Measurements from ENCODE around the gene PDE9A. TPM values are rescaled to one million over a fixed set of nuclear protein-coding genes. Genes with fewer than 3 reads are reported as not detected.

PDE9A gene
- total RNA-seq, 3 donors from 2014 or later = 0.90 to 4.7 (median 2.5) TPM

DNA sequence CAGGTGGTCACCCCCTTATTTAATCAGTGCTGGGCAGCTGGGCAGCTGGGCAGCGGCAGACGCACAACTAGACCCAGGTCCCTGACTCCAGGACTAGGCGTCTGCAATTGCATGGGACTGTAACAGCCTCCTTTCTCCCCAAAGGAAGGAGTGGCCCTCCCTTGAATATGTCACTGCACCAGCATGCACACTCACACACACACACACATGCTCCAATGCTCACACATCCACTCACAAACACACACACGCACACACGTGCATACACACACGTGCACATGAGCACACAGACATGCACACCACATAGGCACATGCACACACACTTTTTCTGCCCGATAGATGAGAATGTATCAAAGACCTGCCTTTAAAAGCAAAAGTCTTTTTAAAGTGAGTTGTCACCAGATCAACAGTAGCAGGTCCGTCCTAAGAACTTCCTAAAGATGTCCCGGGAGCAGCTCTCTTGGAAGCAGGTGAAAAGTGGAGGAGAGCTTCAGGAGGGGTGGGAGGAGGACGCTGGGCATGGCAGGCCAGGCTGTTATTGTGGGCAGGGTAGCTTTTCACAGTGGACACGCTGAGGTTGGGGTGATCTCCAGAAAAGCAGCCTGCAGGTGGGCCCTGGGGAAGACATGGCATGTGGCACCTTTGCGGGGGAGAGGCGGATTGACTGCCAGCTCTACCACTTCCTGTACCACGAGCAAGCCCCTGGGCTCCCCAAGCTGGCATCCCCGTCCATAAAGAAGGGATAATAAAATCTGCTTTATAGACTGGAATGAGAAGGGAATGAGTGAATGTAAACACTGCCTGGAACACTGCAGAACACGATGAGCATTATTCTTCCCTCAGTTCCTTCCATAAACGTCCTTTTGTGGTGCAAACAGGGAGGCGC is 1.7 kb downstream of the PDE9A start:
- ATAC-seq (no peak), DNase-seq (no peak)
- H3K4me1 Mint-ChIP-seq (ENCODE audit: low read depth) = peaks cover 26% of the 10 kb centered on the region
- peaks cover 1% of the 10 kb centered on the region for H3K27me3 Mint-ChIP-seq (ENCODE audit: low read depth)
- H3K4me3 Mint-ChIP-seq = peak overlapping the region; percentile 42
- H3K9me3 Mint-ChIP-seq = no peaks in the 10 kb centered on the region
- H3K36me3 Mint-ChIP-seq (ENCODE audit: insufficient read depth) = no peaks in the 10 kb centered on the region

DNA sequence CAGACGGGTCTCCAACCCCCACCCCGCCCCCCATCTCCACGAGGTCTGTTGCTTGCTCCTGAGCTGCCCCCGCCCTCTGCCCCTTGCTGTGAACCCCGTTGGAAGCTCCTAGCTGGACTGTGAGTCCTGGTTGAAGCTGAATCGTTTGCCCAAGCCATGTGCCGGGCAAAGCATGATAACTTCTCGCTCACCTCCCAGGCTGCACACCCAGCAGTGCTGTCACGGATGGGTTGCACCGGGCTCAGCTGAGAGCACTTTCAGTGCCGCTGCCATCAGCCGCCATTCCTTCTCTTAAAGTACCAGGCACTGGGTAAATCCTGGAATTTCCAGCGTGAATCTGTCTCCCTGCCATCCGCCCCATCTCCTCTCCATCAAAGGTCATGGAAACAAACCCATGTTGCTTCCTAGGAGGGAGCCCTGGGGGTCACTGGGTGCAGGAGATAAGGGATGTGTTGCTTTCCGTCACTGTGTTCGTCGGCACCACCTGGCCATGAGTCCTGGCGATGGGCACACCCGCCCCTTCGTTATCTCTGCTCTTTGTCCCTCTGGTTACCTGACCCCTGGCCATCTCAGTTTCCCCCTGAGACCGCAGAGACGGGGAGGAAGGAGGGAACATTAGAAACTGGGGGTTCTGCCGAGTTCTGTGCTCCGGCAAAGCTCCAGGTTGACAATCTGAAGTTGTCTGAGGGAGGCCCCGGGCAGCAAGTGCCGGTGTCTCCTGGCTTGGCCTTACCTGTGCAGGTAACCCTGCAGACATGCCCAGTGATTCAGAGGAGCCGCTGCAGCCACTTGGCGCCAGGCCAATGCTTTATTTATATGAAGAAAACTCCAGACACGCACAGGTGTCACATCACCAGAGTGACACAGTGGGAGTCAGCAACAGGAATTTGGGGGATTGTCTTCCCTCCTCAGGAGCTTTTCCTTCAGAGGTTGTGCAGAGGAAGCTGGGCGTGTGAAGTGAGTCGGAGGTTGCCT is 2.7 kb downstream of the PDE9A start:
- Mint-ChIP-seq H3K4me3 (peak overlapping the region; percentile 38), H3K27me3 (ENCODE audit: low read depth) (peaks cover 1% of the 10 kb centered on the region), H3K4me1 (ENCODE audit: low read depth) (peaks cover 26% of the 10 kb centered on the region), H3K9me3 (no peaks in the 10 kb centered on the region), H3K36me3 (ENCODE audit: insufficient read depth) (no peaks in the 10 kb centered on the region)
- DNase-seq (no peak), ATAC-seq (no peak)

DNA sequence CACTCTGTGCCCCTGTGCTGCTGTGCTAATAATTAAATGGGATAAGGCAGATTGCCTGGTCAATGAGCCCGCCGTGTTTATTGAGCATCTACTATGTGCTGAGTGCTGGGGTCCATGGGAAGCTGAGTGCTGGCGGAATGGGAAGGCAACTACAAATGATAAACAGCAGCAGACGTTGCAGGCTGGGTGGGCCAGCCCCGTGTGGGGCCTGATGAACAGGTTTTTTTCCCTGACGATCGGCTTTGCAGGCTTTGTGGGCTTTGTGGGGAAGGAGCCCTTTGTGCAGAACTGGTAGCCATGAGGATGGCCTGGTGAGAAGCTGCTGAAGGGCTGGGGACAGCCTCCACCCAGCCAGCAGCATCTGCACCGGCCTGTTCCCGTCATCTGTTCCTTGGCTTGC is 3.5 kb downstream of the PDE9A start:
- DNase-seq (no peak), ATAC-seq (no peak)
- Mint-ChIP-seq H3K36me3 (ENCODE audit: insufficient read depth) (no peaks in the 10 kb centered on the region), H3K4me1 (ENCODE audit: low read depth) (peaks cover 26% of the 10 kb centered on the region), H3K27me3 (ENCODE audit: low read depth) (peaks cover 1% of the 10 kb centered on the region), H3K4me3 (no peak overlapping the region), H3K9me3 (no peaks in the 10 kb centered on the region)

DNA sequence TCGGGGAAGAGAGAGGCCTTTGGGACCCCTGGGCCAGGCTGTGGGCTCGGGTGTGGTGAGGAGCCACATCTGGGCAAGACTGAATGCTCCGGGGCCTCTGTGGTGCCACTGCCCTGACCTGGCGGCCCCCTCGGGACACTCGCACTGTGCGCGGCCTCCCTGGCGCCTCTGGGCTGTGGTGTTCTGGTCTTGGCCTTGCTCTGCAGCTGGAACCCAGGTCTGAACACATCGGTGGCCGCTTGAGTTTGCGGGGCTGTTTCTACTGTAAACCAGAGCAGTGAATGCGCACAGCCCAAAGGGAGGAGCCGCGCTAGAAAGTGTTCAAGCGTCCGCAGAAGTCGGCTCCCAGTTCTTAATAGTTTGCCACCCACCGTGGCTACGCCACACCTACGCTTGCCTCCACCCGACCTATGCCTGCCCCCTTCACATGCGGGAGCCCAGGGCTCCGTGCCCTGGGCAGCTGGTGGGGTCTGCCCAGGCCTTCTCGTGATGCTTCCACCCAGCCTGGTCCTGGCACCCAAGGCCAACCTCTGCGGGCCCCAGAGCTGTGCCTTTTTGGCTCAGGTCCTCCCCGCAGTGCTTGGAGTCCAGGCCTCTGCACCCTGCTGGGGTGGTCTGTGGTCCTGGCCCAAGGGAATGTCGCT is 4.4 kb downstream of the PDE9A start:
- ATAC-seq (no peak), DNase-seq (no peak)
- Mint-ChIP-seq H3K36me3 (ENCODE audit: insufficient read depth) (no peaks in the 10 kb centered on the region), H3K4me3 (no peak overlapping the region), H3K9me3 (no peaks in the 10 kb centered on the region), H3K4me1 (ENCODE audit: low read depth) (peaks cover 26% of the 10 kb centered on the region), H3K27me3 (ENCODE audit: low read depth) (peaks cover 1% of the 10 kb centered on the region)

DNA sequence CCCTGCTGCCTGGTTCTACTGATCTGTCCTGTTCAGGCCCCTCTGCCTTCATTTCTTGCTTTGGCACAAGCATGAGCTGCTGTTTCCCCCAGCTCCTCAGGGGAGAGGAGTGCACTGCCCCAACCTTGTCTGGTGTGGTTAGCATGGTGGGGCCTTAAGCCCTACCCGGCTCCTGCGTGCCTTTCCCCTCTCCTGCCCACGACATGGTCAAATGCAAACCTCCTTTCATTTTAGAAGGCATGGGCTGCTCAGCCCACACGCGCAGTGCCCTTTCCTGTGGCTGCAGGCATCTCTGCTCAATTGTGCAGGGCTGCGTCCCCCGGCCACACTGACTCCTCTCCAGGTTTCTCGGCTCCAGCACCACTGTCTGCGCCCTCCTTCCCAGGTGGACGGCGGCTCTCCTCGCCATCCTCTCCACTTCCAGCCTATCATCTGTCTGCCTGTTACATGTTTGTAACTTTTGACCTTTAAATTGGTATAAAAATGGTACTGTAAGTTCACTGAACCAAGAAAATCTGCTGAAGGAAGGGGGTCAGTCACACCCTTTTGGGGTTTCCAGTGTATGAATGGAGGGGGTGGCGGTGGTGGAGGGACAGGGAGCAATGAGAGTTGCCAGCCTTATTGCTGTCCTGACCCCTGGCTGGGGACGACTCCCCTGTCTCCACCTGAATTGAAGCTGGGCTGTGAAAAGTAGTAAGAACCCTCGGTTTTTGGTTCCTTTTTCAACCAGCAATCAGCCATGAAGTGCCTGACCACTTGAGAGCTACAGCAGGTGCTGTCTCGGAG is 5.1 kb downstream of the PDE9A start:
- no peaks in the 10 kb centered on the region for H3K36me3 Mint-ChIP-seq (ENCODE audit: insufficient read depth)
- H3K4me3 Mint-ChIP-seq = no peak overlapping the region
- no peak for ATAC-seq
- DNase-seq = no peak
- H3K4me1 Mint-ChIP-seq (ENCODE audit: low read depth) = peaks cover 23% of the 10 kb centered on the region
- H3K9me3 Mint-ChIP-seq = no peaks in the 10 kb centered on the region
- H3K27me3 Mint-ChIP-seq (ENCODE audit: low read depth) = peaks cover 1% of the 10 kb centered on the region

DNA sequence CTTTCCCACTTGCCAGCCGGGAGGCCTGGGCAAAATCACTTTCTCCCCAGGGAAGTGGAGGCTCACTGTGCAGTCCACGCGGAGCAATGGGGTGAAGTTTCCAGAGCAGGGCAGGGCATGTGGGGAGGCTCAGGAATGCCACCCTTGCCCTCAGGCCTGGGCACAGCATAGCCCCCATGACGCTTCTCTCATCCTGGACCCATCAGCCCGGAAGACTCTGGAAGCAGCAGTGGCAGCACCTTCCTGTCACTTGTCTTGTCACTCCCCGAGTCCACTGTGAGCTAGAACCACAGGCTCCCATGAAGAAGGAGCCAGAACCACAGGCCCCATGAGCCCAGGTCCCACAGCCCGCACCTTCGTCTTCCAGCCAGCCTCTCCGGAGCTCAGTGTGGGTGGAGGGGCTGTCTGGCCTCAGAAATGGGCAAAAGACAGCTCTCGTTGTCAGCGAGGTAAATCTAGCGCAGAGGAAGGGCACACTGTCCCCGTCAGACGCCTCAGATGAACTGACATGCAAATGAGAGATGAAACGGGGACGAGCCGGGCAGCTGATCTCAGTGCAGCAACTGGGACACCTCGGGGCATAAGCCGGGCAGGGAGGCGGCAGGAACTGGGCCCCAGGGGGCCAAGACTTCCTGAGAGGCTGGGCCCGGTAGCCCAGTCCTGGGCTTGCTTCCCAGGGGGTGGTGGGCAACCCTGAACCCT is 6.1 kb downstream of the PDE9A start:
- no peak overlapping the region for H3K4me3 Mint-ChIP-seq
- H3K27me3 Mint-ChIP-seq (ENCODE audit: low read depth) = peaks cover 1% of the 10 kb centered on the region
- DNase-seq (no peak), ATAC-seq (no peak)
- peaks cover 21% of the 10 kb centered on the region for H3K4me1 Mint-ChIP-seq (ENCODE audit: low read depth)
- no peaks in the 10 kb centered on the region for H3K36me3 Mint-ChIP-seq (ENCODE audit: insufficient read depth)
- no peaks in the 10 kb centered on the region for H3K9me3 Mint-ChIP-seq

DNA sequence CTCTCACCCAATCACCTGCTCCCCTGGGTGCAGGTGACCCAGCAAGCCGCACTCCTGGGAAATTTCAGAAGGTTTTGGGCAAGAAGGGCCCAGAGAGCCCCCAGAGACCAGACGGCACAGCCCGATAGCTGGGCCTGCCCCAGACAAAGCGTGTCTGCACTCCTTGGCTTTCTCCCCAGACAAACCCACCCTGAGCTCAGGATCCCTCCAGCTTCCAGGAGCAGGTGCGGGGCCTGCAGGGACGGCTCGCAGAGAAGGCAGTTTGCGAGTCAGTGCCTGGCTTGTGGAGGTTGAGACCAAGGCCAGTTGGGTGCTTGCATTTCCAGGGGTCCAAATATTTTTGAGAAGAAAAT is 6.7 kb downstream of the PDE9A start:
- Mint-ChIP-seq H3K4me3 (no peak overlapping the region), H3K27me3 (ENCODE audit: low read depth) (peaks cover 1% of the 10 kb centered on the region), H3K36me3 (ENCODE audit: insufficient read depth) (peaks cover 3% of the 10 kb centered on the region), H3K4me1 (ENCODE audit: low read depth) (peaks cover 16% of the 10 kb centered on the region), H3K9me3 (no peaks in the 10 kb centered on the region)
- ATAC-seq (no peak), DNase-seq (no peak)

DNA sequence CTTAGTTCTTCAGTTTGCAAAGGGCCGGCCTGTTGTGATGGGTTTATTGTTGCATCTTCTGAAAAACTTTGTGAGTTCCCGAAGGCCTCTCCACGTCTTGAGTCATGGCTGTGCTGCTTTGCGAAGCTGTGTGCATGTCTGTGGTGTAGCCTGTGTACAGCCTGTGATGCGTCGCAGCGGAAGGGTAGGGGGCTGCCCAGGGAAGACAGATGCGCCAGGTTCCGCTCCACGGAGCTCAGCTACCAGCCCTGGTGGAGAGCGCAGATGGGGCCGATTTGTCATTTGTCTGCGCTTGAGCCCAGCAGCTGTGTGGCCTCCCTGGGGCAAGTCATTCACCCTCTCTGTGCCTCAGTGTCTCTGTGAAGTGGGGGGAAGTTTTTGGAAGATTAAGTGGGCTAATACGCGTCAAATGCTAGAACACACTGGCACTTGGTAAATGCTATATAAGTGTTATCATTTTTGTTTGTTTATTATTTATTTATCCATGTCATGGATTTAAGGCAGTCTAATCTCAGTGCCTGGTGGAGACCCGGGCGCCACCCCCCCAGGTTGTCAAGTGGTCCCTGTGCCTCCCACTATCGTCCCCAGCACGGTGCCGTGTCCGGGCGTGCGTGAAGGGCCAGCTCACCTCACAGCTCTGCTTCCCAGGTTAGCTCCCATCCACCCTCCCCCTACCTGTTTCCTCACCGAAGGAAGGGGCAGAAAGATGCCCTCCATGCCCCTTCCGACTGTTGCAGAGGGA is 8.4 kb downstream of the PDE9A start:
- peaks cover 8% of the 10 kb centered on the region for H3K4me1 Mint-ChIP-seq (ENCODE audit: low read depth)
- ATAC-seq = no peak

DNA sequence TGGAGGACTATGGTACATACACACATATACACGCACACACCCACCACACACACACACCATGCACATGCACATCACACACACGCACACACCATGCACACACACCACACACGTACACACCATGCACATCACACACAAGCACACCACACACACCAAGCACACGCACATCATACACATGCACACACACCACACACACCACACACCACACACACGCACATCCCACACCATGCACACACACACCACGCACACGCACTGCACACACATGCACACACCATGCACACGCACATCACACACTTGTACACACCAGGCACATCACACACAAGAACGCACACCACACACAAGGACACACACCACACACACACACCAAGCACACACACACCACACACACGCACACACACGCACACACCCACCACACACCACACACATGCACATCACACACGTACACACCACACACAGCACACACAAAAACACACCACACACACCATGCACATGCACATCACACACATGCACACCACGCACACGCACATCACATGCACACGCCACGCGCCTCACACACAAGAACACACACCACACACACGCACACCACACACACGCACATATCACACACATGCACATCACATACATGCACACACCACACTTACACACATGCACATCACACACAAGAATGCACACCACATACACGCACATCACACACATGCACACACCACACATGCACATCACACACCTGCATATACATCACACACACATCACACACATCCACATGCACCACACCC is 9.2 kb downstream of the PDE9A start:
- ATAC-seq (no peak), DNase-seq (no peak)
- Mint-ChIP-seq H3K36me3 (ENCODE audit: insufficient read depth) (peaks cover 3% of the 10 kb centered on the region), H3K4me1 (ENCODE audit: low read depth) (peaks cover 8% of the 10 kb centered on the region), H3K27me3 (ENCODE audit: low read depth) (no peaks in the 10 kb centered on the region), H3K4me3 (no peak overlapping the region), H3K9me3 (no peaks in the 10 kb centered on the region)

More for the DNA sequence above, 8.4 kb downstream of the PDE9A start:
- Mint-ChIP-seq H3K36me3 (ENCODE audit: insufficient read depth) (peaks cover 3% of the 10 kb centered on the region), H3K9me3 (no peaks in the 10 kb centered on the region), H3K4me3 (no peak overlapping the region), H3K27me3 (ENCODE audit: low read depth) (peaks cover 1% of the 10 kb centered on the region)
- DNase-seq = no peak

DNA sequence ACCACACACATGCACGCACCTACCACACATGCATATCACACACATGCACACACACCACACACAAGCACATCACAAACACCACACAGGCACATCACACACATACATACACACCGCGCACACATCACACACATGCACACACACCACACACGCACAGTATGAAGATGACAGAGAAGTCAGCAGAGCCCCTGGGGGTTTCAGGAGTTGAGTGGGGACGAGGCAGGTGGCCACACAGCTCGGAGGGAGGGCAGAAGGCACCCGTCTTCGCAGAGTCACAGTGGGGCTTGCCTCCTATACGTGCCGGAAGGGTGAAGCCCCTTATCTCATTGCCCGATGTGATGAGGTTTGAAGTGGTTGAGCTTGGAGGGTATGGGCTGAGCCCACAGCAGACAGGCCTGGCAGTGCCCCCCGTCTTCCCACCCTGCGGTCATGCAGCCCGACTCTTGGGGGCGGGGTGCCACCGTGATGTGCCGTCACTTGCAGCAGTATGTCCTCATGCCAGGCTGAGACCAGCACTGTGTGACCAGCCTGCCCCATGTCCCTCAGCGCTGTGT is 9.9 kb downstream of the PDE9A start:
- Mint-ChIP-seq H3K9me3 (no peaks in the 10 kb centered on the region), H3K4me3 (no peak overlapping the region), H3K36me3 (ENCODE audit: insufficient read depth) (peaks cover 3% of the 10 kb centered on the region), H3K4me1 (ENCODE audit: low read depth) (peaks cover 7% of the 10 kb centered on the region), H3K27me3 (ENCODE audit: low read depth) (no peaks in the 10 kb centered on the region)
- no peak for ATAC-seq
- DNase-seq = no peak

DNA sequence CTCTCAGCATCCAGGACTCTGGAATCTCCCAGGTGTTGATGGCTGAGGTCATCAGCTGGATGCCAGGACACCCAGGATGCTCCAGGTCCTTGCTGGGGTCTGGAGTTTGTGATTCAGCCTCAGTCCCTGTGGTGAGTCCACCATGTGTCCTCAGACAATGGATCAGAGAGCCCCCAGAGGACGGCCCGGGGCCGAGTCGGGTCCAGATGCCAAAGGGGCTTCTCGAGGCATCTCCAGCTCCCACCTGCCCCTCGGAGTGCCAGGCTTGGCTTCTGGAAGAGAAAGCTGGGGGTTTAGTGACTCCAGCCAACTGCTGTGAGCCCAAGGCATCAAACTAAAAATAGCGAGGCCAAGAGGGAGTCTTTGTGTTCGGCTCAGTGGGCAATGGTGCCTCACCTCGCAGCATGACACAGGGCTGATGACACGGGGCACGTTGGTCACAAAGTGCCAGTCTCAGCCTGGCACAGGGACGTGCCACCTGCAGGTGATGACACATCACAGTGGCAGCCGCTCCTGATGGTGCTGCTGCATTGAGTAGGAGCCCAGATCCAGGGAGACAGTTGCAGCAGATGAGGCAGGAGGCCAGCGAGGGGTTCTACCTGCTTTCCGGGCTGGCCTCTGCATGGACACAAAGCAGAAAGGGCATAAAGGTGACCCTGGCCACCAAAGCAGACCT is 10.6 kb downstream of the PDE9A start:
- H3K9me3 Mint-ChIP-seq = no peaks in the 10 kb centered on the region

More for the DNA sequence above, 10.6 kb downstream of the PDE9A start:
- no peaks in the 10 kb centered on the region for H3K27me3 Mint-ChIP-seq (ENCODE audit: low read depth)
- no peak for ATAC-seq
- peaks cover 3% of the 10 kb centered on the region for H3K4me1 Mint-ChIP-seq (ENCODE audit: low read depth)
- peaks cover 3% of the 10 kb centered on the region for H3K36me3 Mint-ChIP-seq (ENCODE audit: insufficient read depth)
- no peak for DNase-seq
- H3K4me3 Mint-ChIP-seq = no peak overlapping the region

Measured in activated T-cell treated with anti-CD3 and anti-CD28 coated beads, Interleukin-2, amount 50 U/mL, for 4 hours (primary cell).